ENCODE data around the gene SYTL1. TPM values are rescaled to one million over a fixed set of nuclear protein-coding genes. Genes with fewer than 3 reads are reported as not detected.

The SYTL1 gene
- total and polyA plus RNA-seq, 2 experiments from 2014 or later, result not detected

DNA sequence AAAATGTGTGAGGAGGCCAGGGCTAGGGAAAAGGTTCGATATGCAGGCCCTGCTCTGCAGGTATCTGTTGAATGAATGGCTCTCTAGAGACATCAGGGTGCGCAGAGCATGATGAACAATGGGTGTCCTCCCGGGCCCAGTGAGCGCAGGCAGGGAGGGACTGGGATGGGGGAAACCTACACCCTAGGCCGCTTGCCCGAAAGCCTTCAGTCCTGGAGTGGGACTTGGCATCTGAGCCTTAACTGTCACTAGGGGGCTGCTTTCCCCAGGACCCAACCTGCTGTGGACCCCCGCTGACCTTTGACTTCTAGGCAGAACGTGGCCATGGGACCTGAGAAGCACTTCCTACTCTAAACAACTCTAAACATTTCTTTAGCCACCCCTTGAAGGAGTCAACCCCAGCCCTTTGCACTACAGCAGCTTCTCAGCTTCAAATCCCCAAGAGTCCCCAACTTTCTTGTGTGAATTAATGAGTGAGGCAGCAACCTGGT is 25.4 kb downstream of the SYTL1 start:
- Histone ChIP-seq H3K4me3 (peak overlapping the region; percentile 77), H4K20me1 (ENCODE audit: insufficient read depth) (no peaks in the 10 kb centered on the region), H3K27ac (peak overlapping the region; percentile 97), H3K79me2 (ENCODE audit: insufficient read depth) (peaks cover 15% of the 10 kb centered on the region), H3F3A (ENCODE audit: insufficient read depth) (no peaks in the 10 kb centered on the region), H2AFZ (peak overlapping the region; percentile 71), H3K4me2 (ENCODE audit: unreplicated experiment) (peak overlapping the region; percentile 85), H3K9ac (peak overlapping the region; percentile 99), H3K36me3 (ENCODE audit: low read depth) (no peaks in the 10 kb centered on the region; the same call in 1 of the 2 replicates), H3K9me3 (ENCODE audit: low read depth) (no peaks in the 10 kb centered on the region), H3K9me2 (ENCODE audit: insufficient read depth) (no peaks in the 10 kb centered on the region), H3K27me3 (replicated peaks; ENCODE audit: insufficient read depth) (no peaks in the 10 kb centered on the region), H3K4me1 (ENCODE audit: insufficient read depth) (peaks cover 15% of the 10 kb centered on the region)
- TF ChIP-seq EZH2phosphoT487 (IDR thresholded peaks at IDR 0.05; ENCODE audit: insufficient read depth, low read depth) (no peak), EZH2 (IDR thresholded peaks at IDR 0.05; ENCODE audit: insufficient read depth, poor library complexity, severe bottlenecking) (no peak)
- in situ Hi-C loops (cut with MboI), result no loop called here
- no peak for DNase-seq
- WGBS, 2 experiments (ENCODE audit: low coverage in 1 of 2, low lambda C conversion rate in 2 of 2, missing lambda C conversion rate in 2 of 2), result 26 to 30% methylated on average over 8 of the region's 8 CpGs

DNA sequence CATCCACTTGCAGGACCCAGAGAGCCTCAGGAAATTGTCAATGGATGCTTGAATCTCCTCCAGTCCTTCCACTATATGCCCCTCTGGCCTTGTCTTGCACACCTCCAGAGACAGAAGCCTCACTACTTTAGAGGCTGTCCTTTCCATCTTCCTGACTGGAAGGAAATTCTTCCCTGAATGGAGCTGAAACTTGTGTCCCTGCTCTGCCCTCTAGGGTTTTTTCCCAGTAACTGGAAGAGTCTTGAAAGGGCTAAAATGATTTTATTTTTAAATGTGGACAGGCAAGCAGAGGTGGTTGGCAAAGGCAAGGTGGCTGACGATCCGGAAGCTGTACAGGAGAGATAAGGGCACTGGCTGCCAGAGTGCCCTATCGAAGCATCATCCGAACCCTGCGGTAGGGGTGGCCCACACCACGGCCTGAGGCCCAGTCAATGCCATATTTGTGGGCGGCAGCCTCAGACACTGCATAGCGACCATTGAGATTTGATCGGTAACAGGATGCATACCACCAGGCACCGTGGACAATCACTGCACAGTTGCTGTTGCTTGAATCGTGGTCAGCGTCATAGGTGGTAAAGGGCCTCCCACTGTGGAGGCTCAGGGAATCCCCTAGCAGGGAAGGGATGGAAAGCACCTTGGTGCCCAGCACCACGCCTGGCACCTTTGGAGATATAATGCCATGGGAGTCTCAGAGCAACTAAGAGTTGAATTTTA is 27.2 kb downstream of the SYTL1 start:
- WGBS, 2 experiments (ENCODE audit: low coverage in 1 of 2, low lambda C conversion rate in 2 of 2, missing lambda C conversion rate in 2 of 2), result 76 to 77% methylated on average over 13 of the region's 13 CpGs

DNA sequence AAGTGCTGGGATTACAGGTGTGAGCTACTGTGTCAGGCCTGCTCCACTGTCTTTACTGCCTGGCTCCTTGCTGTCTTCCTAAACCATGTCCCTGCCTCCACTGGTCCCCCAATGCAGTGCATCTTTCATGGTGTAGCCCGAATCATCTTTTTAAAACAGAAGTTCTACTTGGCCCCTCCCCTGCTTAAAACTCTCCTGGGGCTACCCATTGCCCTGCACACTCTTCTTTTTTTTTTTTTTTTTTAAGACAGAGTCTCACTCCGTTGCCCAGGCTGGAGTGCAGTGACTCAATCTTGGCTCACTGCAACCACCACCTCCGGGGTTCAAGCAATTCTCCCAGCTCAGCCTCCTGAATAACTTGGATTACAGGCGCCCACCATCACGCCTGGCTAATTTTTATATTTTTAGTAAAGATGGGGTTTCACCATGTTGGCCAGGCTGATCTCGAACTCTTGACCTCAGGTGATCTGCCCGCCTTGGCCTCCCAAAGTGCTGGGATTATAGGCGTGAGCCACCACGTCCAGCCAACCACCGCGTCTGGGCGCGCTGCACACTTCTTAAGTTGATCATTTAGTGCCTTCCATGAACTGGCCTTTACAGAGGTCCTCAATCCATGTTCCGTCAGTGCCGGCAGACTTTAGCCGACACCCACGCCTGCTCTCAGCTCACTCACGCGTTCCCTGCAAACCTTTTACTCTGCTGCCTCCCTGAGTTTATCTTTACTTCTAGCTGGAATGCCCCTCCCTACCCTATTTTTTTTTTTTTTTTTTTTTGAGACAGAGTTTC is 30.4 kb downstream of the SYTL1 start:
- TF ChIP-seq EZH2 (IDR thresholded peaks at IDR 0.05; ENCODE audit: insufficient read depth, poor library complexity, severe bottlenecking), result no peak
- no peak for TF ChIP-seq EZH2phosphoT487 (IDR thresholded peaks at IDR 0.05; ENCODE audit: insufficient read depth, low read depth)
- no peaks in the 10 kb centered on the region for H4K20me1 ChIP-seq (ENCODE audit: insufficient read depth)
- no peak overlapping the region for H2AFZ ChIP-seq
- no peaks in the 10 kb centered on the region for H3K9me3 ChIP-seq (ENCODE audit: low read depth)
- H3K4me3 ChIP-seq, result no peak overlapping the region
- H3K79me2 ChIP-seq (ENCODE audit: insufficient read depth), result no peaks in the 10 kb centered on the region
- 82 to 86% methylated on average over 19 of the region's 19 CpGs for WGBS, 2 experiments (ENCODE audit: low coverage in 1 of 2, low lambda C conversion rate in 2 of 2, missing lambda C conversion rate in 2 of 2)
- H3K4me2 ChIP-seq (ENCODE audit: unreplicated experiment), result no peak overlapping the region
- H3K9me2 ChIP-seq (ENCODE audit: insufficient read depth), result no peaks in the 10 kb centered on the region
- H3F3A ChIP-seq (ENCODE audit: insufficient read depth), result no peaks in the 10 kb centered on the region
- no peak overlapping the region for H3K27ac ChIP-seq
- H3K4me1 ChIP-seq (ENCODE audit: insufficient read depth), result peaks cover 5% of the 10 kb centered on the region
- no peaks in the 10 kb centered on the region for H3K36me3 ChIP-seq (ENCODE audit: low read depth)
- H3K27me3 ChIP-seq (replicated peaks; ENCODE audit: insufficient read depth), result no peaks in the 10 kb centered on the region
- DNase-seq, result no peak
- in situ Hi-C loops (cut with MboI), result no loop called here
- H3K9ac ChIP-seq, result no peak overlapping the region

More for the DNA sequence above, 27.2 kb downstream of the SYTL1 start:
- Histone ChIP-seq H3K4me2 (ENCODE audit: unreplicated experiment) (no peak overlapping the region), H3K9me2 (ENCODE audit: insufficient read depth) (no peaks in the 10 kb centered on the region), H3K27me3 (replicated peaks; ENCODE audit: insufficient read depth) (no peaks in the 10 kb centered on the region), H2AFZ (no peak overlapping the region), H3F3A (ENCODE audit: insufficient read depth) (no peaks in the 10 kb centered on the region), H3K9ac (no peak overlapping the region), H3K4me1 (ENCODE audit: insufficient read depth) (peaks cover 15% of the 10 kb centered on the region), H3K79me2 (ENCODE audit: insufficient read depth) (peaks cover 11% of the 10 kb centered on the region), H4K20me1 (ENCODE audit: insufficient read depth) (no peaks in the 10 kb centered on the region), H3K4me3 (no peak overlapping the region), H3K9me3 (ENCODE audit: low read depth) (no peaks in the 10 kb centered on the region), H3K36me3 (ENCODE audit: low read depth) (no peaks in the 10 kb centered on the region), H3K27ac (no peak overlapping the region)
- peak; percentile 53 for DNase-seq
- no peak for TF ChIP-seq EZH2 (IDR thresholded peaks at IDR 0.05; ENCODE audit: insufficient read depth, poor library complexity, severe bottlenecking)
- TF ChIP-seq EZH2phosphoT487 (IDR thresholded peaks at IDR 0.05; ENCODE audit: insufficient read depth, low read depth), result no peak
- in situ Hi-C loops (cut with MboI), result no loop called here

DNA sequence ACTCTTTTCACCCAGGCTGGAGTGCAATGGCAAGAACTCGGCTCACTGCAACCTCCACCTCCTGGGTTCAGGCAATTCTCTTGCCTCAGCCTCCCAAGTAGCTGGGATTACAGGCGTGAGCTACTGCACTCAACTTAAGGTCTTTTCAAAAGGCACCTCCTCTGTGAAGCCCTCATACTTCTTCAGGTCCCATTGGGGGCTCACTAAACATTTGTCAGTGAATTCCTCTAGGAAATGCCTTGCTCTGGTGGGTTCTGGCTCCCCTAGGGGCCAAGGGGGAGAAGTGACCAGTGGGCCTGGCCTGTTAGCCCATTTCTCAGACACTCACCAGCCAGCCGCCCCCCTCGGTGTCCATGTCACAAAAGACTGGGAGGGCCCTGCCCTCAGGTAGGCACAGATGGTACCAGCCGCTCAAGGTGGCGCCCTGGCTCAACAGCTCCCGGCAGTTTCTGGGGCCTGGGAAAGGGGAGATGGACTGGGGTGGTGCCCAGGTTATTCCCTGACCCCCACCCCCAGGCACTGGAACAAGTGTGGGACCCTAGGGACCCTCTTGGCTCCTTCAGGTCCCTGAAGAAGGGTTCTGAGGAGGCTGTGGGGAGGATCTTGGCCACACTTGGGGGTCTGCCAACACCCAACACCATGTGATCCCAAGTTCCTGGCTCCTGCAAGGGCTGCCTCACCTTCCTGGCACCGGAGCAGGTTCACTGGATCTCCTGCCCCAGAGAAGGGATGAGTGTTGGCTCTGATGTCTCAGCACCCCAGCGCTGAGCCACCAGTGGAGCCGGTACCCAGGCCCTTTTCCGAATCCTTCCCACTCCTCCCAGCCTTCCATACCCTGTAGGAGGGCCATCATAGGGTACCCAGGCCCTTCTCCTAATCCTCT is 31.2 kb downstream of the SYTL1 start:
- H3K36me3 ChIP-seq (ENCODE audit: low read depth), result no peaks in the 10 kb centered on the region
- no peak overlapping the region for H3K4me2 ChIP-seq (ENCODE audit: unreplicated experiment)
- H2AFZ ChIP-seq, result no peak overlapping the region
- no peaks in the 10 kb centered on the region for H4K20me1 ChIP-seq (ENCODE audit: insufficient read depth)
- H3K4me1 ChIP-seq (ENCODE audit: insufficient read depth), result no peaks in the 10 kb centered on the region
- no peaks in the 10 kb centered on the region for H3K9me3 ChIP-seq (ENCODE audit: low read depth)
- no peaks in the 10 kb centered on the region for H3K27me3 ChIP-seq (replicated peaks; ENCODE audit: insufficient read depth)
- 90% methylated on average over 11 of the region's 11 CpGs for WGBS, 2 experiments (ENCODE audit: low coverage in 1 of 2, low lambda C conversion rate in 2 of 2, missing lambda C conversion rate in 2 of 2)
- in situ Hi-C loops (cut with MboI), result no loop called here
- H3K9me2 ChIP-seq (ENCODE audit: insufficient read depth), result no peaks in the 10 kb centered on the region
- no peak for TF ChIP-seq EZH2phosphoT487 (IDR thresholded peaks at IDR 0.05; ENCODE audit: insufficient read depth, low read depth)
- no peak for TF ChIP-seq EZH2 (IDR thresholded peaks at IDR 0.05; ENCODE audit: insufficient read depth, poor library complexity, severe bottlenecking)
- H3K4me3 ChIP-seq, result no peak overlapping the region
- H3K9ac ChIP-seq, result no peak overlapping the region
- no peaks in the 10 kb centered on the region for H3K79me2 ChIP-seq (ENCODE audit: insufficient read depth)
- H3K27ac ChIP-seq, result no peak overlapping the region
- H3F3A ChIP-seq (ENCODE audit: insufficient read depth), result no peaks in the 10 kb centered on the region
- peak; percentile 34 for DNase-seq

Measured in GM23248 (cell line).